Measurements from ENCODE around the gene POLR2F. TPM values are rescaled to one million over a fixed set of nuclear protein-coding genes. Genes with fewer than 3 reads are reported as not detected.

Gene POLR2F
- total RNA-seq, 1 experiment from 2014 or later: 141 TPM

DNA sequence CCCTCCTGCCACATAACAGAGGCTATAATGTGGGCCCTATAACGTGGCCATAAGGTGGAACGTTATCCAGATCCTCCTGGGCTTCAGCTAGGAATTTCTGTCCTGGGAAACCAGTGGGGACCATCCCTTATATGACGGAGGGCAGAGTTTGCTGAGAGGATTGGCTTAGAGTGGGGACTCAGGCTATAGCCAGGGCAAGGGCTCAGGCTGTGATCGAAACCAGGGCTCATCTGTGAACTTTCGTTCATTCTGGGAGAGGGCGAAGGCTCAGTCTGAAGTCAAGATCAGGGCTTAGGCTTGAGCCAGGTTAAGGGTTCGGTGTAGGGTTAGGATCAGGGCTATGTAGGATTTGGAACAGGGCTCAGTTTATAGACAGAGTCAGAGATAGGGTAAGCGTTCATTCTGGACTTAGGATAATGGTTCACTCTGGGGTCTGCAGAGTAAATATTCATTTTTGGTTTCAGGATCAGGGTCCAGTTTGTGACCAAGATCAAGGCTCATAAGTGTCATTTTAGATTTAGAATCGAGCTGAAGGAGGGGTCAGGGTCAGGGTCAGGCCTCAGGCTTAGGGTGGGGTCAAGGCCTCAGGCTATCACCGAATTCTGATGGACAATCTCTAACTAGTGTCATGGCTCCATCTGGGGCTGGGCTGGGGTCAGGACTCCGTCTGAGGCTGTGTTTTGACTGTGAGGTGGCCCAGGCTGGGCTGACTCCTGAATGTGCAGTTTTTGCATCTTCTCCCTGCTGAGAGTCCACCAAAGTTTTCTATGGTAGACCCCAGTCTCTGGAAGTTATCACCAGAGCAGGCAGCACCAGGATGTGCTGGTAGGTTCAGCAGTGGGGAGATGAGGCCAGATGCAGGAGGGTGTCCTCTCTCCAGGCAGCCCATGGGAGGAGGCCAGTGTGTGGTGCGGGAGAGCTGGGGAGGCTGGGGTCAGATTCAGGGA is 64.7 kb downstream of the POLR2F start:
- Histone ChIP-seq H3K9me3 (ENCODE audit: control insufficient read depth, low read depth, low read length) (no peaks in the 10 kb centered on the region), H4K5ac (ENCODE audit: insufficient read length, low read depth, low read length) (no peak overlapping the region), H3K14ac (ENCODE audit: insufficient read depth, low read length) (no peak overlapping the region), H3K4me1 (ENCODE audit: insufficient read depth, low read length) (no peaks in the 10 kb centered on the region), H3K56ac (ENCODE audit: insufficient read length, low read depth, low read length) (no peak overlapping the region), H4K91ac (ENCODE audit: insufficient read length, low read depth, low read length) (no peak overlapping the region), H3K27me3 (ENCODE audit: insufficient read depth, low read length) (no peaks in the 10 kb centered on the region), H3K4me2 (ENCODE audit: insufficient read depth, insufficient read length, low read length) (no peak overlapping the region), H3T11ph (ENCODE audit: low read length) (no peak overlapping the region), H3K4ac (ENCODE audit: low read depth, low read length) (no peak overlapping the region), H4K8ac (replicated peaks; ENCODE audit: insufficient read length, low read depth, low read length) (no peak overlapping the region), H2BK15ac (ENCODE audit: low read depth, low read length) (no peak overlapping the region; the same call in 1 of the 2 replicates), H3K79me1 (ENCODE audit: insufficient read depth, low read depth, low read length, poor library complexity, severe bottlenecking) (no peaks in the 10 kb centered on the region), H2BK20ac (ENCODE audit: low read depth, low read length, poor library complexity, severe bottlenecking) (no peak overlapping the region), H2BK120ac (ENCODE audit: low read depth, low read length, poor library complexity, severe bottlenecking) (no peak overlapping the region), H3K9ac (ENCODE audit: extremely low read depth, insufficient read length, low read length) (no peak overlapping the region), H2BK12ac (ENCODE audit: insufficient read length, low read depth, low read length) (no peak overlapping the region), H3K23me2 (ENCODE audit: insufficient read length, low read depth, low read length, poor library complexity, severe bottlenecking) (no peaks in the 10 kb centered on the region), H3K23ac (ENCODE audit: insufficient read length, low read depth, low read length) (no peak overlapping the region), H4K20me1 (ENCODE audit: control insufficient read depth, insufficient read depth, insufficient read length) (no peaks in the 10 kb centered on the region), H2BK5ac (ENCODE audit: insufficient read length, low read length) (no peak overlapping the region), H2AK5ac (ENCODE audit: insufficient read length, low read length) (no peak overlapping the region), H3K27ac (ENCODE audit: insufficient read length, low read depth, low read length) (no peak overlapping the region), H3K79me2 (ENCODE audit: insufficient read depth, low read length) (no peaks in the 10 kb centered on the region), H3K18ac (ENCODE audit: insufficient read length, low read depth, low read length) (no peak overlapping the region), H2AFZ (ENCODE audit: low read length) (no peak overlapping the region)
- Mint-ChIP-seq H3K4me3 (no peak overlapping the region), H3K4me1 (peaks cover 0 to 23% of the 10 kb centered on the region in 2 experiments; a peak in 2 of 4 replicates), H3K27me3 (ENCODE audit: low read depth) (peaks cover 15% of the 10 kb centered on the region), H3K27ac (peak overlapping the region in 1 of 3 experiments; percentile 94; a peak in 2 of 7 replicates), H3K36me3 (ENCODE audit: insufficient read depth in 1 of 3, low read depth in 3 of 3) (no peaks in the 10 kb centered on the region), H3K9me3 (peaks cover 0 to 2% of the 10 kb centered on the region in 2 experiments; a peak in 3 of 5 replicates)
- no CpG with 5 or more reads among the region's 12 CpGs for WGBS (ENCODE audit: extremely low coverage, insufficient read length, low lambda C conversion rate)
- TF ChIP-seq, protein P1, sequence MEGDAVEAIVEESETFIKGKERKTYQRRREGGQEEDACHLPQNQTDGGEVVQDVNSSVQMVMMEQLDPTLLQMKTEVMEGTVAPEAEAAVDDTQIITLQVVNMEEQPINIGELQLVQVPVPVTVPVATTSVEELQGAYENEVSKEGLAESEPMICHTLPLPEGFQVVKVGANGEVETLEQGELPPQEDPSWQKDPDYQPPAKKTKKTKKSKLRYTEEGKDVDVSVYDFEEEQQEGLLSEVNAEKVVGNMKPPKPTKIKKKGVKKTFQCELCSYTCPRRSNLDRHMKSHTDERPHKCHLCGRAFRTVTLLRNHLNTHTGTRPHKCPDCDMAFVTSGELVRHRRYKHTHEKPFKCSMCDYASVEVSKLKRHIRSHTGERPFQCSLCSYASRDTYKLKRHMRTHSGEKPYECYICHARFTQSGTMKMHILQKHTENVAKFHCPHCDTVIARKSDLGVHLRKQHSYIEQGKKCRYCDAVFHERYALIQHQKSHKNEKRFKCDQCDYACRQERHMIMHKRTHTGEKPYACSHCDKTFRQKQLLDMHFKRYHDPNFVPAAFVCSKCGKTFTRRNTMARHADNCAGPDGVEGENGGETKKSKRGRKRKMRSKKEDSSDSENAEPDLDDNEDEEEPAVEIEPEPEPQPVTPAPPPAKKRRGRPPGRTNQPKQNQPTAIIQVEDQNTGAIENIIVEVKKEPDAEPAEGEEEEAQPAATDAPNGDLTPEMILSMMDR (conservative IDR thresholded peaks at IDR 0.05): no peak
- no peak for DNase-seq

Small RNA genes lying within 50 kb of the gene (microRNA-seq; reads per million reads assigned to microRNA genes)
- gene MIR4534 (ENCODE audit: borderline microRNAs expressed): not detected
- gene MIR6820 (ENCODE audit: borderline microRNAs expressed): 0.70 reads per million

Other genes starting within 250 kb of the POLR2F start
- 26.9 and 28.8 TPM in 2 replicates for gene GCAT, start 145.8 kb upstream of the POLR2F start, total RNA-seq (2021)
- gene GALR3, start 130.3 kb upstream of the POLR2F start, total RNA-seq (2021): 0.31 and 0.59 TPM in 2 replicates
- gene ANKRD54, start 109.4 kb upstream of the POLR2F start, total RNA-seq (2021): 14.4 and 15.3 TPM in 2 replicates
- 736 and 739 TPM in 2 replicates for gene EIF3L, start 104.3 kb upstream of the POLR2F start, total RNA-seq (2021)
- 33.3 and 33.8 TPM in 2 replicates for gene MICALL1, start 47.4 kb upstream of the POLR2F start, total RNA-seq (2021)
- gene C22orf23, start 98 bp upstream of the POLR2F start, total RNA-seq (2021): 0.55 and 0.57 TPM in 2 replicates
- gene SOX10, start 30.9 kb downstream of the POLR2F start, total RNA-seq (2021): 2.1 and 2.4 TPM in 2 replicates
- 34.9 and 35.7 TPM in 2 replicates for gene PICK1, start 103.7 kb downstream of the POLR2F start, total RNA-seq (2021)
- 0.75 and 1.1 TPM in 2 replicates for gene SLC16A8, start 130.5 kb downstream of the POLR2F start, total RNA-seq (2021)
- gene BAIAP2L2, start 157.0 kb downstream of the POLR2F start, total RNA-seq (2021): 2.0 and 2.3 TPM in 2 replicates
- 22.1 and 24.1 TPM in 2 replicates for gene PLA2G6, start 228.1 kb downstream of the POLR2F start, total RNA-seq (2021)
- gene MAFF, start 248.3 kb downstream of the POLR2F start, total RNA-seq (2021): 5.8 and 6.7 TPM in 2 replicates

All from H9 (cell line).